Measurements from ENCODE around the gene RABGGTA.

- TF ChIP-seq CTCF (IDR thresholded peaks at IDR 0.05; ENCODE audit: low read length) (no peak), EZH2 (optimal IDR thresholded peaks at IDR 0.05; ENCODE audit: low read depth, low read length) (no peak), EZH2phosphoT487 (IDR thresholded peaks at IDR 0.05; ENCODE audit: low read length) (no peak)
Measured at GRCh38 chr14:24226473-24226872, 44.9 kb downstream of the RABGGTA start.
